H9 (cell line): ENCODE results near the gene SPATS2. TPM values are rescaled to one million over a fixed set of nuclear protein-coding genes. Genes with fewer than 3 reads are reported as not detected.

Experiments used
- DNase-seq: peaks from one replicate; pipeline ENCODE4 v3.0.0-alpha.2; 2017
- H2AFZ ChIP-seq: one replicate; pipeline ENCODE4 v1.6.1; 2013; ENCODE audit warnings: mild to moderate bottlenecking, low read length, control low read depth, moderate library complexity
- H2AK5ac ChIP-seq: 2 replicates; pipeline ENCODE4 v1.6.1; 2013; ENCODE audit warnings: low read length, control low read depth, mixed read lengths; ENCODE audit not compliant: insufficient read length
- H2BK120ac ChIP-seq: one replicate; pipeline ENCODE4 v1.6.1; 2013; ENCODE audit warnings: low read depth, mild to moderate bottlenecking, low read length, control low read depth, inconsistent platforms; ENCODE audit not compliant: poor library complexity, severe bottlenecking
- H2BK12ac ChIP-seq: 2 replicates; pipeline ENCODE4 v1.6.1; 2013; ENCODE audit warnings: low read length, control low read depth, mixed read lengths, low read depth; ENCODE audit not compliant: insufficient read length
- H2BK15ac ChIP-seq: 2 replicates; pipeline ENCODE4 v1.6.1; 2013; ENCODE audit warnings: low read depth, low read length, control low read depth
- H2BK20ac ChIP-seq: one replicate; pipeline ENCODE4 v1.6.1; 2013; ENCODE audit warnings: low read depth, mild to moderate bottlenecking, low read length, control low read depth, inconsistent platforms; ENCODE audit not compliant: poor library complexity, severe bottlenecking
- H2BK5ac ChIP-seq: 2 replicates; pipeline ENCODE4 v1.6.1; 2013; ENCODE audit warnings: low read length, control low read depth, mixed read lengths; ENCODE audit not compliant: insufficient read length
- H3K14ac ChIP-seq: 2 replicates; pipeline ENCODE4 v1.6.1; 2013; ENCODE audit warnings: low read length, control low read depth; ENCODE audit not compliant: insufficient read depth
- H3K18ac ChIP-seq: 2 replicates; pipeline ENCODE4 v1.6.1; 2013; ENCODE audit warnings: low read depth, mild to moderate bottlenecking, mixed read lengths, low read length, control low read depth; ENCODE audit not compliant: insufficient read length
- H3K23ac ChIP-seq: 2 replicates; pipeline ENCODE4 v1.6.1; 2013; ENCODE audit warnings: low read length, control low read depth, mixed read lengths, low read depth; ENCODE audit not compliant: insufficient read length
- H3K23me2 ChIP-seq: 2 replicates; pipeline ENCODE4 v1.6.1; 2013; ENCODE audit warnings: low read depth, mild to moderate bottlenecking, mixed read lengths, low read length, control low read depth; ENCODE audit not compliant: insufficient read length, poor library complexity, severe bottlenecking
- H3K27ac ChIP-seq: 2 replicates; pipeline ENCODE4 v1.5.1; 2013; ENCODE audit warnings: low read length, control low read depth, mixed read lengths, low read depth; ENCODE audit not compliant: insufficient read length
- H3K27me3 ChIP-seq: 2 replicates; pipeline ENCODE4 v1.6.1; 2013; ENCODE audit warnings: low read length, control low read depth, inconsistent platforms; ENCODE audit not compliant: insufficient read depth
- H3K4ac ChIP-seq: 2 replicates; pipeline ENCODE4 v1.6.1; 2013; ENCODE audit warnings: low read depth, mild to moderate bottlenecking, control low read depth, inconsistent platforms, low read length, moderate library complexity
- H3K4me1 ChIP-seq: 2 replicates; pipeline ENCODE4 v1.6.1; 2013; ENCODE audit warnings: low read length, control low read depth, inconsistent platforms; ENCODE audit not compliant: insufficient read depth
- H3K4me2 ChIP-seq: 2 replicates; pipeline ENCODE4 v1.6.1; 2013; ENCODE audit warnings: low read length, control low read depth, mixed read lengths; ENCODE audit not compliant: insufficient read length, insufficient read depth
- H3K56ac ChIP-seq: 2 replicates; pipeline ENCODE4 v1.6.1; 2013; ENCODE audit warnings: low read depth, mild to moderate bottlenecking, mixed read lengths, low read length, control low read depth; ENCODE audit not compliant: insufficient read length
- H3K79me1 ChIP-seq: 2 replicates; pipeline ENCODE4 v1.6.1; 2013; ENCODE audit warnings: low read depth, mild to moderate bottlenecking, moderate library complexity, low read length, control low read depth, inconsistent platforms; ENCODE audit not compliant: insufficient read depth, poor library complexity, severe bottlenecking
- H3K79me2 ChIP-seq: 2 replicates; pipeline ENCODE4 v1.6.1; 2013; ENCODE audit warnings: low read length, control low read depth, inconsistent platforms; ENCODE audit not compliant: insufficient read depth
- H3K9ac ChIP-seq: 2 replicates; pipeline ENCODE4 v1.6.1; 2013; ENCODE audit warnings: low read length, control low read depth, mixed read lengths; ENCODE audit not compliant: insufficient read length; ENCODE audit errors: extremely low read depth
- H3K9me3 ChIP-seq: one replicate; pipeline ENCODE4 v1.6.1; 2013; ENCODE audit warnings: low read depth, low read length, inconsistent platforms; ENCODE audit not compliant: control insufficient read depth
- H3T11ph ChIP-seq: one replicate; pipeline ENCODE4 v1.6.1; 2013; ENCODE audit warnings: mild to moderate bottlenecking, low read length, control low read depth, inconsistent platforms
- H4K20me1 ChIP-seq: one replicate; pipeline ENCODE4 v1.6.1; 2013; ENCODE audit not compliant: control insufficient read depth, insufficient read length, insufficient read depth
- H4K5ac ChIP-seq: 2 replicates; pipeline ENCODE4 v1.6.1; 2013; ENCODE audit warnings: low read depth, mild to moderate bottlenecking, mixed read lengths, low read length, control low read depth; ENCODE audit not compliant: insufficient read length
- H4K8ac ChIP-seq: replicated peaks from 2 replicates; pipeline ENCODE4 v1.6.1; 2013; ENCODE audit warnings: low read length, control low read depth, mixed read lengths, low read depth; ENCODE audit not compliant: insufficient read length
- H4K91ac ChIP-seq: 2 replicates; pipeline ENCODE4 v1.6.1; 2013; ENCODE audit warnings: low read depth, mild to moderate bottlenecking, moderate library complexity, mixed read lengths, low read length, control low read depth; ENCODE audit not compliant: insufficient read length
- H3K27ac Mint-ChIP-seq, 3 experiments: 2 replicates in 2 of 3; 3 replicates in 1 of 3; pipeline ENCODE4 v1.8.0; 2020 to 2021; ENCODE audit warnings: mixed read lengths in 3 of 3, mild to moderate bottlenecking in 1 of 3, moderate library complexity in 1 of 3
- H3K27me3 Mint-ChIP-seq: 2 replicates; pipeline ENCODE4 v1.8.0; 2021; ENCODE audit warnings: low read depth, mild to moderate bottlenecking, moderate library complexity, mixed read lengths
- H3K36me3 Mint-ChIP-seq, 3 experiments: 2 replicates in 2 of 3; 3 replicates in 1 of 3; pipeline ENCODE4 v1.8.0; 2020 to 2021; ENCODE audit warnings: low read depth in 3 of 3, mixed read lengths in 3 of 3; ENCODE audit not compliant: insufficient read depth in 1 of 3
- H3K4me1 Mint-ChIP-seq, 2 experiments: 2 replicates each; pipeline ENCODE4 v1.8.0; 2020; ENCODE audit warnings: mixed read lengths in 2 of 2
- H3K4me3 Mint-ChIP-seq, 2 experiments: 2 replicates in 1 of 2; 3 replicates in 1 of 2; pipeline ENCODE4 v1.8.0; 2020 to 2021; ENCODE audit warnings: mild to moderate bottlenecking in 2 of 2, mixed read lengths in 2 of 2, moderate library complexity in 1 of 2
- H3K9me3 Mint-ChIP-seq, 2 experiments: 2 replicates in 1 of 2; 3 replicates in 1 of 2; pipeline ENCODE4 v1.8.0; 2020; ENCODE audit warnings: mild to moderate bottlenecking in 2 of 2, mixed read lengths in 2 of 2, moderate library complexity in 1 of 2
- total RNA-seq: library from RNA; stranded (reverse); gene quantifications from 2 replicates; pipeline ENCODE4 v1.2.1, GENCODE V29; 2021
- TF ChIP-seq, protein P1 (sequence below): fragments of 200-600 bp; sonication (generic); conservative IDR thresholded peaks from 3 replicates; pipeline ENCODE4 v1.8.0; 2021; ENCODE audit warnings: antibody characterized with exemption, mild to moderate bottlenecking

The SPATS2 gene
- total RNA-seq, 1 experiment from 2014 or later = 17.1 TPM

DNA sequence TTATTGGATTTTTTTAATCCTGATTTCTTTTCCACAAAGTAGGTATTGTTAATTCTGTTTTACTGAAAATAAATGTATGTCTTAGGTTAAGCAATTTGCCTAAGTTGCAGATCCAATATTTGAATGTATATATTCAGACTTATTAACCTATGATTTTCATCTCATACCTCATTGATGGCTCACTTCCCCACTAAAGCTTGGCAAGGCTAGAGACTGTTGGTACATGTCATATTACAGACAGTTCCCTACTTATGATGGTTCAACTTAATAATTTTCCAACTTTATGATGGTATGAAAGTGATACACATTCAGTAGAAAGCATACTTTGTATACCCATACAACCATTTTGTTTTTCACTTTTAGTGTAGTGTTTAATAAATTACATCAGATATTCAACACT is 138.4 kb downstream of the SPATS2 start:
- no peak overlapping the region for H4K8ac ChIP-seq
- H3K27ac ChIP-seq = no peak overlapping the region
- Mint-ChIP-seq H3K4me1 (no peaks in the 10 kb centered on the region), H3K36me3 (peaks cover 8 to 23% (median 18%) of the 10 kb centered on the region in 3 experiments), H3K9me3 (no peaks in the 10 kb centered on the region), H3K4me3 (no peak overlapping the region), H3K27me3 (no peaks in the 10 kb centered on the region), H3K27ac (no peak overlapping the region)
- no peak overlapping the region for H3K4ac ChIP-seq
- no peak overlapping the region for H2BK20ac ChIP-seq
- H3K4me1 ChIP-seq = no peaks in the 10 kb centered on the region
- H3K23ac ChIP-seq = no peak overlapping the region
- H3K56ac ChIP-seq = no peak overlapping the region
- DNase-seq = no peak
- no peak overlapping the region for H3K4me2 ChIP-seq
- no peak overlapping the region for H4K91ac ChIP-seq
- H3K23me2 ChIP-seq = no peaks in the 10 kb centered on the region
- H3T11ph ChIP-seq = no peak overlapping the region
- no peak overlapping the region for H2BK5ac ChIP-seq
- no peak overlapping the region for H3K14ac ChIP-seq
- H2AK5ac ChIP-seq = no peak overlapping the region
- no peak overlapping the region for H3K9ac ChIP-seq
- no peaks in the 10 kb centered on the region for H3K9me3 ChIP-seq
- TF ChIP-seq, protein P1, sequence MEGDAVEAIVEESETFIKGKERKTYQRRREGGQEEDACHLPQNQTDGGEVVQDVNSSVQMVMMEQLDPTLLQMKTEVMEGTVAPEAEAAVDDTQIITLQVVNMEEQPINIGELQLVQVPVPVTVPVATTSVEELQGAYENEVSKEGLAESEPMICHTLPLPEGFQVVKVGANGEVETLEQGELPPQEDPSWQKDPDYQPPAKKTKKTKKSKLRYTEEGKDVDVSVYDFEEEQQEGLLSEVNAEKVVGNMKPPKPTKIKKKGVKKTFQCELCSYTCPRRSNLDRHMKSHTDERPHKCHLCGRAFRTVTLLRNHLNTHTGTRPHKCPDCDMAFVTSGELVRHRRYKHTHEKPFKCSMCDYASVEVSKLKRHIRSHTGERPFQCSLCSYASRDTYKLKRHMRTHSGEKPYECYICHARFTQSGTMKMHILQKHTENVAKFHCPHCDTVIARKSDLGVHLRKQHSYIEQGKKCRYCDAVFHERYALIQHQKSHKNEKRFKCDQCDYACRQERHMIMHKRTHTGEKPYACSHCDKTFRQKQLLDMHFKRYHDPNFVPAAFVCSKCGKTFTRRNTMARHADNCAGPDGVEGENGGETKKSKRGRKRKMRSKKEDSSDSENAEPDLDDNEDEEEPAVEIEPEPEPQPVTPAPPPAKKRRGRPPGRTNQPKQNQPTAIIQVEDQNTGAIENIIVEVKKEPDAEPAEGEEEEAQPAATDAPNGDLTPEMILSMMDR = no peak
- no peak overlapping the region for H2AFZ ChIP-seq
- H4K20me1 ChIP-seq = no peaks in the 10 kb centered on the region
- H2BK120ac ChIP-seq = no peak overlapping the region
- H2BK15ac ChIP-seq = no peak overlapping the region
- H3K27me3 ChIP-seq = no peaks in the 10 kb centered on the region
- no peak overlapping the region for H3K18ac ChIP-seq
- no peak overlapping the region for H4K5ac ChIP-seq
- no peaks in the 10 kb centered on the region for H3K79me2 ChIP-seq
- no peaks in the 10 kb centered on the region for H3K79me1 ChIP-seq
- H2BK12ac ChIP-seq = no peak overlapping the region
